ENCODE results near the gene AS3MT.

Gene AS3MT

DNA sequence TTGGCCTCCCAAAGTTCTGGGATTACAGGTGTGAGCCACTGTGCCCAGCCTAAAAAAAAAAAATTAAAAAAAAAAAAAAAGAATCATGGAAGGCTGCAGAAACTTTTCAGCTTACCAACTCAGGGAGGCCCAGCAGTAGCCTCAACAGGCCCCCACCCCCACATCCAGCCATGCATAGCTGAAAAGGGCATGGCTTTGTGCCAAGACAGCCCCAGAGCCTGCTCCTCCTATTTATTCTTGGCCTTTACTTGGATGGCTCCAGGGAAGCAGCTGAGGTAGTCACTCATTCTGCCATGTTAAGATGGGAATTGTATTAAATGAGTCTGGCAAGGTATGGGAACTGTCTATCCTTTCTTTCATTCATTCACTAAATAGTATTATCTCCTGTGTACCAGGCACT is 35.1 kb downstream of the AS3MT start:
- H2AFZ ChIP-seq (ENCODE audit: low read length) = no peak overlapping the region
- no peaks in the 10 kb centered on the region for H3K27me3 ChIP-seq (ENCODE audit: insufficient read depth, low read length)
- H3K9me2 ChIP-seq (ENCODE audit: low read depth, low read length) = no peaks in the 10 kb centered on the region
- TF ChIP-seq EZH2 (IDR thresholded peaks at IDR 0.05; ENCODE audit: borderline replicate concordance, low read length) = no peak
- TF ChIP-seq, protein P1, sequence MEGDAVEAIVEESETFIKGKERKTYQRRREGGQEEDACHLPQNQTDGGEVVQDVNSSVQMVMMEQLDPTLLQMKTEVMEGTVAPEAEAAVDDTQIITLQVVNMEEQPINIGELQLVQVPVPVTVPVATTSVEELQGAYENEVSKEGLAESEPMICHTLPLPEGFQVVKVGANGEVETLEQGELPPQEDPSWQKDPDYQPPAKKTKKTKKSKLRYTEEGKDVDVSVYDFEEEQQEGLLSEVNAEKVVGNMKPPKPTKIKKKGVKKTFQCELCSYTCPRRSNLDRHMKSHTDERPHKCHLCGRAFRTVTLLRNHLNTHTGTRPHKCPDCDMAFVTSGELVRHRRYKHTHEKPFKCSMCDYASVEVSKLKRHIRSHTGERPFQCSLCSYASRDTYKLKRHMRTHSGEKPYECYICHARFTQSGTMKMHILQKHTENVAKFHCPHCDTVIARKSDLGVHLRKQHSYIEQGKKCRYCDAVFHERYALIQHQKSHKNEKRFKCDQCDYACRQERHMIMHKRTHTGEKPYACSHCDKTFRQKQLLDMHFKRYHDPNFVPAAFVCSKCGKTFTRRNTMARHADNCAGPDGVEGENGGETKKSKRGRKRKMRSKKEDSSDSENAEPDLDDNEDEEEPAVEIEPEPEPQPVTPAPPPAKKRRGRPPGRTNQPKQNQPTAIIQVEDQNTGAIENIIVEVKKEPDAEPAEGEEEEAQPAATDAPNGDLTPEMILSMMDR (IDR thresholded peaks at IDR 0.05; ENCODE audit: low read length) = no peak
- no peak overlapping the region for H3K27ac ChIP-seq (ENCODE audit: low read depth, low read length, poor library complexity, severe bottlenecking)
- H3K9ac ChIP-seq (ENCODE audit: low read length) = no peak overlapping the region
- H3K4me2 ChIP-seq (ENCODE audit: low read length) = no peak overlapping the region
- H3K4me3 ChIP-seq (ENCODE audit: low read depth, low read length, poor library complexity, severe bottlenecking) = no peak overlapping the region
- H4K20me1 ChIP-seq (ENCODE audit: insufficient read depth, low read length) = no peaks in the 10 kb centered on the region
- no peaks in the 10 kb centered on the region for H3F3A ChIP-seq (ENCODE audit: insufficient read depth, low read length)
- H3K4me1 ChIP-seq (ENCODE audit: insufficient read depth, low read length, severe bottlenecking) = no peaks in the 10 kb centered on the region
- no peaks in the 10 kb centered on the region for H3K9me3 ChIP-seq (ENCODE audit: low read length)
- no peaks in the 10 kb centered on the region for H3K36me3 ChIP-seq (ENCODE audit: insufficient read depth, low read length)
- no peaks in the 10 kb centered on the region for H3K79me2 ChIP-seq (ENCODE audit: insufficient read depth, low read length)

DNA sequence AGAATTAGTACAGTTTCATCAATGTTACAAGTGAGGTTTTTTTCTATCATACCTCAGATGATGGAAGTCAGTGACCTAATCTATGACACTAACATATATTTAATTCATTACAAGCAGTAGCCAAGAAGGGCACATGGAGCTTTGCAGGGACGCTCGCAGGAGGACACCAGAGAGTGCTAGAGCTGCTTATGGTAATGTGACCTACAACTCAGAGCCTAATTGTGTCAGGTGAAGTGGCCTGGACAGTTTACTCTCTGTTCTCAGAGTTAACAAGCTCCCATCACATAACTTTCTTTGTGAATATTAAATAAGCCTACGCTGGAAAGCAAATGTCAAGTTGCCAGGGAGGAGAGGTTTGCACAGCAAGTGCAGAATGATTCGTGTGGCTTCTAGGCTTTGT is 37.2 kb downstream of the AS3MT start:
- H2AFZ ChIP-seq (ENCODE audit: low read length) = no peak overlapping the region
- no peaks in the 10 kb centered on the region for H3K27me3 ChIP-seq (ENCODE audit: insufficient read depth, low read length)
- no peak for TF ChIP-seq EZH2 (IDR thresholded peaks at IDR 0.05; ENCODE audit: borderline replicate concordance, low read length)
- TF ChIP-seq, protein P1 (IDR thresholded peaks at IDR 0.05; ENCODE audit: low read length) = no peak

DNA sequence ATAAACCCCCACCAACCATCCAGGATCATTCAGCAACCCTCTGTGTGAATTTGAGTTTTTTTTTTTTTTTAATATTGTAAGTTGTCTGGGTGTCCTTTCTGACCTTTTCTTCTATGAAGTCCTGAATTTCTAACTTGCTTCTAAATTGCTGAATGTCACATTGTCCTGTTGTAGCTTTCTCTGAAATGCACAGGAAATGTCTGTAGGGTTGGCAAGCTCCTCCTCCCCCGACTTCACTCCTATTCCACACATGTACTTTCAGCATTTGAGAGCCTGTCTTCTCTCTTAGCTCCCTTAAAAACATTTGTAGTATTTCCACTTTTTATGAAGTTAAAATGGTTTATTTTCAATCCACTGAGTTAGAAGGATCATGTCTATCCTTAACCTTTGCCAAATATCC is 45.5 kb downstream of the AS3MT start:
- H3K9ac ChIP-seq (ENCODE audit: low read length) = no peak overlapping the region
- no peak overlapping the region for H3K4me2 ChIP-seq (ENCODE audit: low read length)
- no peak for TF ChIP-seq EZH2 (IDR thresholded peaks at IDR 0.05; ENCODE audit: borderline replicate concordance, low read length)
- TF ChIP-seq, protein P1 (IDR thresholded peaks at IDR 0.05; ENCODE audit: low read length) = no peak
- H3K27me3 ChIP-seq (ENCODE audit: insufficient read depth, low read length) = no peaks in the 10 kb centered on the region
- no peaks in the 10 kb centered on the region for H3K79me2 ChIP-seq (ENCODE audit: insufficient read depth, low read length)
- H2AFZ ChIP-seq (ENCODE audit: low read length) = no peak overlapping the region
- peaks cover 18% of the 10 kb centered on the region for H3K4me1 ChIP-seq (ENCODE audit: insufficient read depth, low read length, severe bottlenecking)
- H4K20me1 ChIP-seq (ENCODE audit: insufficient read depth, low read length) = no peaks in the 10 kb centered on the region
- no peak overlapping the region for H3K27ac ChIP-seq (ENCODE audit: low read depth, low read length, poor library complexity, severe bottlenecking)
- no peaks in the 10 kb centered on the region for H3F3A ChIP-seq (ENCODE audit: insufficient read depth, low read length)
- no peaks in the 10 kb centered on the region for H3K36me3 ChIP-seq (ENCODE audit: insufficient read depth, low read length)
- no peaks in the 10 kb centered on the region for H3K9me3 ChIP-seq (ENCODE audit: low read length)
- H3K9me2 ChIP-seq (ENCODE audit: low read depth, low read length) = no peaks in the 10 kb centered on the region
- H3K4me3 ChIP-seq (ENCODE audit: low read depth, low read length, poor library complexity, severe bottlenecking) = no peak overlapping the region

More for the DNA sequence above, 37.2 kb downstream of the AS3MT start:
- H3K36me3 ChIP-seq (ENCODE audit: insufficient read depth, low read length) = no peaks in the 10 kb centered on the region
- H3K4me1 ChIP-seq (ENCODE audit: insufficient read depth, low read length, severe bottlenecking) = no peaks in the 10 kb centered on the region
- H3K4me2 ChIP-seq (ENCODE audit: low read length) = no peak overlapping the region
- no peak overlapping the region for H3K4me3 ChIP-seq (ENCODE audit: low read depth, low read length, poor library complexity, severe bottlenecking)
- H3F3A ChIP-seq (ENCODE audit: insufficient read depth, low read length) = no peaks in the 10 kb centered on the region
- no peaks in the 10 kb centered on the region for H4K20me1 ChIP-seq (ENCODE audit: insufficient read depth, low read length)
- no peaks in the 10 kb centered on the region for H3K9me2 ChIP-seq (ENCODE audit: low read depth, low read length)
- no peak overlapping the region for H3K9ac ChIP-seq (ENCODE audit: low read length)
- no peak overlapping the region for H3K27ac ChIP-seq (ENCODE audit: low read depth, low read length, poor library complexity, severe bottlenecking)
- no peaks in the 10 kb centered on the region for H3K9me3 ChIP-seq (ENCODE audit: low read length)
- no peaks in the 10 kb centered on the region for H3K79me2 ChIP-seq (ENCODE audit: insufficient read depth, low read length)

Data from OCI-LY1 (cell line).